SK-N-SH (cell line): ENCODE results near the gene SMARCD3. TPM values are rescaled to one million over a fixed set of nuclear protein-coding genes. Genes with fewer than 3 reads are reported as not detected.
A peak's percentile ranks its signal among the peaks of the same experiment; 100 is the strongest.

Experiments used
- CTCF ChIA-PET: fragments of 300-600, 350-600 bp; formaldehyde crosslinking; extraction: SDS; loops from one replicate; lab custom pipeline; 2021; lab: Yijun Ruan, JAX
- POLR2A ChIA-PET: fragments of 350-600 bp; sonication (Branson Sonifier 250); formaldehyde crosslinking; extraction: SDS; loops from one replicate; lab custom pipeline; 2020; ENCODE audit warnings: antibody characterized with exemption, inconsistent platforms; lab: Yijun Ruan, JAX
- DNase-seq: peaks from one replicate; pipeline ENCODE4 v3.0.0; 2012
- H2AFZ ChIP-seq: fragments of 200-600 bp; sonication (generic); 2 replicates; pipeline ENCODE4 v1.8.1; 2016; ENCODE audit warnings: antibody characterized with exemption, mild to moderate bottlenecking, low read depth
- H3F3A ChIP-seq: fragments of 200-600 bp; sonication (generic); replicated peaks from 2 replicates; pipeline ENCODE3; 2016; ENCODE audit warnings: antibody characterized with exemption, mild to moderate bottlenecking; ENCODE audit not compliant: insufficient read depth
- H3K27ac ChIP-seq, 2 experiments: fragments of 200-500 bp in 1 of 2; fragments of 200-600 bp in 1 of 2; sonication (Bioruptor generic) in 1 of 2; sonication (generic), shearing (Covaris generic) in 1 of 2; 2 replicates each; pipeline versions ENCODE4 v1.5.1 to v1.6.1; 2014 to 2016; ENCODE audit warnings: low read depth in 2 of 2, inconsistent platforms in 1 of 2, low read length in 1 of 2, mild to moderate bottlenecking in 1 of 2, mixed read lengths in 1 of 2
- H3K27me3 ChIP-seq: fragments of 200-600 bp; sonication (generic), shearing (Covaris generic); 2 replicates; pipeline ENCODE4 v1.6.1; 2016; ENCODE audit warnings: mixed run types; ENCODE audit not compliant: insufficient read depth
- H3K36me3 ChIP-seq, 2 experiments: fragments of 200-500 bp in 1 of 2; fragments of 200-600 bp in 1 of 2; sonication (Bioruptor generic) in 1 of 2; sonication (generic) in 1 of 2; replicated peaks in 1 of 2; 2 replicates each; pipeline versions ENCODE3 to v1.5.1; 2014 to 2016; ENCODE audit warnings: low read length in 1 of 2, mild to moderate bottlenecking in 1 of 2; ENCODE audit not compliant: insufficient read depth in 2 of 2, control insufficient read depth in 1 of 2
- H3K4me1 ChIP-seq, 2 experiments: fragments of 200-500 bp in 1 of 2; fragments of 200-600 bp in 1 of 2; sonication (Bioruptor generic) in 1 of 2; sonication (generic), shearing (Covaris generic) in 1 of 2; 2 replicates each; pipeline versions ENCODE4 v1.5.1 to v1.6.1; 2014 to 2016; ENCODE audit warnings: low read depth in 1 of 2, low read length in 1 of 2, mixed run types in 1 of 2; ENCODE audit not compliant: insufficient read depth in 2 of 2, control insufficient read depth in 1 of 2
- H3K4me2 ChIP-seq: fragments of 200-600 bp; sonication (generic), shearing (Covaris generic); 2 replicates; pipeline ENCODE4 v1.6.1; 2017; ENCODE audit warnings: mixed run types
- H3K4me3 ChIP-seq, 2 experiments: fragments of 200-500 bp in 1 of 2; fragments of 200-600 bp in 1 of 2; sonication (Bioruptor generic) in 1 of 2; sonication (generic), shearing (Covaris generic) in 1 of 2; 2 replicates each; pipeline versions ENCODE4 v1.5.1 to v1.8.1; 2014 to 2016; ENCODE audit warnings: low read depth in 2 of 2, inconsistent platforms in 1 of 2, low read length in 1 of 2, mild to moderate bottlenecking in 1 of 2, mixed read lengths in 1 of 2, moderate library complexity in 1 of 2
- H3K79me2 ChIP-seq: fragments of 200-600 bp; sonication (generic); 2 replicates; pipeline ENCODE4 v1.8.1; 2017; ENCODE audit warnings: mild to moderate bottlenecking; ENCODE audit not compliant: insufficient read depth
- H3K9ac ChIP-seq: fragments of 200-600 bp; sonication (generic); 2 replicates; pipeline ENCODE4 v1.6.1; 2017; ENCODE audit warnings: mixed run types
- H3K9me2 ChIP-seq: fragments of 200-600 bp; sonication (generic); 2 replicates; pipeline ENCODE4 v1.6.1; 2017; ENCODE audit warnings: mixed run types
- H3K9me3 ChIP-seq: fragments of 200-600 bp; sonication (generic); 2 replicates; pipeline ENCODE4 v1.6.1; 2017; ENCODE audit warnings: mixed run types, mild to moderate bottlenecking, moderate library complexity
- H4K20me1 ChIP-seq: fragments of 200-600 bp; sonication (generic); 2 replicates; pipeline ENCODE4 v1.6.1; 2017; ENCODE audit warnings: mild to moderate bottlenecking, mixed run types; ENCODE audit not compliant: insufficient read depth
- EP300 ChIP-seq, 2 experiments: IDR thresholded peaks; 2 replicates each; pipeline versions ENCODE4 v1.4.0 to v1.6.1; 2012; ENCODE audit warnings: borderline replicate concordance in 1 of 2, low read depth in 1 of 2, low read length in 1 of 2
- GABPA ChIP-seq: IDR thresholded peaks from 2 replicates; pipeline ENCODE4 v1.4.0; 2012; ENCODE audit warnings: low read depth, mild to moderate bottlenecking
- GATA2 ChIP-seq: sonication (generic); formaldehyde crosslinking; IDR thresholded peaks from 2 replicates; pipeline ENCODE4 v1.5.0; 2020; ENCODE audit warnings: mild to moderate bottlenecking, missing genetic modification reagents
- JUND ChIP-seq: IDR thresholded peaks from 2 replicates; pipeline ENCODE4 v1.4.0; 2012
- MEF2A ChIP-seq: IDR thresholded peaks from 2 replicates; pipeline ENCODE4 v1.4.0; 2012; ENCODE audit warnings: low read depth, borderline replicate concordance
- TAF1 ChIP-seq: IDR thresholded peaks from 2 replicates; pipeline ENCODE4 v1.6.1; 2012; ENCODE audit warnings: low read depth, mild to moderate bottlenecking, low read length, moderate library complexity, borderline replicate concordance
- YY1 ChIP-seq: IDR thresholded peaks from 2 replicates; pipeline ENCODE4 v1.4.0; 2012; ENCODE audit warnings: low read depth, mild to moderate bottlenecking
- WGBS: methylation state at CpG from one replicate; pipeline ENCODE4 v1.1.6; 2017; ENCODE audit warnings: low lambda C conversion rate; 5-methylcytosine and 5-hydroxymethylcytosine counted together
- polyA plus RNA-seq, 3 experiments: library from polyadenylated mRNA; depleted of rRNA; stranded (reverse); fragments of >200 nt; gene quantifications; 2 replicates each; pipeline ENCODE4 v1.2.3, GENCODE V29; 2012
- TF ChIP-seq, protein P1 (sequence below): IDR thresholded peaks from 2 replicates; pipeline ENCODE4 v1.4.0; 2012; ENCODE audit warnings: low read depth
- TF ChIP-seq, protein P2 (sequence below): fragments of 200-600 bp; sonication (generic); IDR thresholded peaks from 2 replicates; pipeline ENCODE4 v1.6.1; 2017; ENCODE audit warnings: antibody characterized with exemption, mild to moderate bottlenecking, moderate library complexity
- TF ChIP-seq, protein P3 (sequence below): IDR thresholded peaks from 2 replicates; pipeline ENCODE4 v1.4.0; 2012; ENCODE audit warnings: low read depth, borderline replicate concordance
- TF ChIP-seq, protein P4 (sequence below): IDR thresholded peaks from 2 replicates; pipeline ENCODE4 v1.6.1; 2012; ENCODE audit warnings: mild to moderate bottlenecking, low read depth, low read length, moderate library complexity

Gene SMARCD3
- polyA plus RNA-seq, 1 of the 3 experiments (the other 2 are of a cell fraction) = 62.8 TPM

DNA sequence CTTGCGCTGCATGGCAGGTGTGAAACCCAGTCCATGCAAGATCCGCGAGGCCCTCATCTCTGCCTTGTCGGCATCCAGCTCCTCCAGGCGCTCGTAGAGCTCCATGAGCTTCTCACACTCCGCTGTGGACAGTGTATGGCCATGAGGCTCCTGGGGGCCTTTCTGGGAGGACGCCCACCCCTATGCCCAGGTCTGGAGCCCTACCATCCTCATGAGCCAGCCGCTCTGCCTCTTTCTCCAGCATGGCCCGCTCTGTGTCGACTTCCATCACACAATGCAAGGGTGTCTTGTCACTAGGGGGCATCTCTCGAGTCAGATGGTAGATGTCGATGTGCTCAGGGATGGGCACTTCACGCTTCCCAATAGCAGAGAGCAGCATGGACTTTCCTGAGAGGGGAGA, 24.8 kb downstream of the SMARCD3 start:
- CTCF ChIA-PET = interaction anchor here (0.8 to 4.7 kb wide), 5 partner anchors 11 to 100 kb away, joined by 3 to 19 read pairs (median 6); no protein-coding TSS in a partner anchor
- Histone ChIP-seq H3K79me2 (peaks cover 29% of the 10 kb centered on the region), H3K27me3 (no peaks in the 10 kb centered on the region), H3K4me2 (no peak overlapping the region), H3K4me3 (no peak overlapping the region), H2AFZ (no peak overlapping the region), H3F3A (peaks cover 9% of the 10 kb centered on the region), H3K4me1 (peaks cover 10 to 19% of the 10 kb centered on the region in 2 experiments), H3K9me2 (no peaks in the 10 kb centered on the region), H3K9ac (no peak overlapping the region), H3K27ac (no peak overlapping the region), H3K9me3 (no peaks in the 10 kb centered on the region), H3K36me3 (peaks cover 56 to 57% of the 10 kb centered on the region in 2 experiments), H4K20me1 (no peaks in the 10 kb centered on the region)
- WGBS = 96% methylated on average over 14 of the region's 14 CpGs
- DNase-seq = no peak
- POLR2A ChIA-PET = interaction anchor here (1.2 kb wide), 1 partner anchor 11 kb away, joined by 3 read pairs; no protein-coding TSS in a partner anchor
- TF ChIP-seq, protein P1, sequence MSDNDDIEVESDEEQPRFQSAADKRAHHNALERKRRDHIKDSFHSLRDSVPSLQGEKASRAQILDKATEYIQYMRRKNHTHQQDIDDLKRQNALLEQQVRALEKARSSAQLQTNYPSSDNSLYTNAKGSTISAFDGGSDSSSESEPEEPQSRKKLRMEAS = no peak
- TF ChIP-seq, protein P2, sequence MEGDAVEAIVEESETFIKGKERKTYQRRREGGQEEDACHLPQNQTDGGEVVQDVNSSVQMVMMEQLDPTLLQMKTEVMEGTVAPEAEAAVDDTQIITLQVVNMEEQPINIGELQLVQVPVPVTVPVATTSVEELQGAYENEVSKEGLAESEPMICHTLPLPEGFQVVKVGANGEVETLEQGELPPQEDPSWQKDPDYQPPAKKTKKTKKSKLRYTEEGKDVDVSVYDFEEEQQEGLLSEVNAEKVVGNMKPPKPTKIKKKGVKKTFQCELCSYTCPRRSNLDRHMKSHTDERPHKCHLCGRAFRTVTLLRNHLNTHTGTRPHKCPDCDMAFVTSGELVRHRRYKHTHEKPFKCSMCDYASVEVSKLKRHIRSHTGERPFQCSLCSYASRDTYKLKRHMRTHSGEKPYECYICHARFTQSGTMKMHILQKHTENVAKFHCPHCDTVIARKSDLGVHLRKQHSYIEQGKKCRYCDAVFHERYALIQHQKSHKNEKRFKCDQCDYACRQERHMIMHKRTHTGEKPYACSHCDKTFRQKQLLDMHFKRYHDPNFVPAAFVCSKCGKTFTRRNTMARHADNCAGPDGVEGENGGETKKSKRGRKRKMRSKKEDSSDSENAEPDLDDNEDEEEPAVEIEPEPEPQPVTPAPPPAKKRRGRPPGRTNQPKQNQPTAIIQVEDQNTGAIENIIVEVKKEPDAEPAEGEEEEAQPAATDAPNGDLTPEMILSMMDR = peak; percentile 13; the same call in 1 of the 2 replicates
- no peak for TF ChIP-seq YY1

DNA sequence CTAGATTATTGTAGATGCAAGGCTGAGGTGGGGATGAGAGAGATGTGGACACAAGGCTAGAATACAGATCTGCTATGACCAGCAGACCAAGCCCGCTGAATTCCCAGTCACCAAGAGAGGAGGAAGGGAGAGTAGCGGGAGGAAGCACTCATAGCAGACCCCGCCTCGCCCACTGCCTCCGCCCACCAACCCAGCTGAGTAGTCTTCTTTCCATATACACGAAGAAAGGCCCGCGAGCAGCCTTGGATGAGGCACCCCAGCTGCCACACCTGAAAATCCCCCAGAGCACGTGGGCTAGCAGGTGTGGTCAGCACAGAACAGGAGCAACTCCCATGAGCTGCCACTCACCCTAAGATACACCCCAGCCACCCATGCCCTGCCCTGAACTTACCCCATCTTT, 30.3 kb downstream of the SMARCD3 start:
- H3K4me1 ChIP-seq = no peaks in the 10 kb centered on the region
- H3K9ac ChIP-seq = no peak overlapping the region
- H3K27ac ChIP-seq = no peak overlapping the region
- no peak for TF ChIP-seq EP300 (IDR thresholded peaks at IDR 0.05; ENCODE audit: borderline replicate concordance in 1 of 2, low read depth in 1 of 2, low read length in 1 of 2)
- TF ChIP-seq GATA2 = no peak
- TF ChIP-seq, all 33 proteins: peak for 0
- Histone ChIP-seq H3K9me3 (no peaks in the 10 kb centered on the region), H3K27me3 (no peaks in the 10 kb centered on the region), H3K9me2 (no peaks in the 10 kb centered on the region), H3K4me3 (no peak overlapping the region), H2AFZ (no peak overlapping the region), H3K79me2 (0 out of 2 replicates have a peak, but pooled peaks cover 3% of the 10 kb centered on the region), H3K4me2 (no peak overlapping the region), H4K20me1 (no peaks in the 10 kb centered on the region), H3F3A (no peaks in the 10 kb centered on the region), H3K36me3 (peaks cover 71 to 79% of the 10 kb centered on the region in 2 experiments)
- ChIA-PET CTCF (interaction anchor here (1.2 to 4.0 kb wide), 6 partner anchors 18 to 107 kb away, joined by 3 to 16 read pairs (median 4); no protein-coding TSS in a partner anchor), POLR2A (interaction anchor here (1.4 kb wide), 1 partner anchor 9 kb away, joined by 5 read pairs; the partner anchor contains the start of gene ABCF2)
- DNase-seq = no peak
- WGBS = 94% methylated on average over 9 of the region's 9 CpGs

DNA sequence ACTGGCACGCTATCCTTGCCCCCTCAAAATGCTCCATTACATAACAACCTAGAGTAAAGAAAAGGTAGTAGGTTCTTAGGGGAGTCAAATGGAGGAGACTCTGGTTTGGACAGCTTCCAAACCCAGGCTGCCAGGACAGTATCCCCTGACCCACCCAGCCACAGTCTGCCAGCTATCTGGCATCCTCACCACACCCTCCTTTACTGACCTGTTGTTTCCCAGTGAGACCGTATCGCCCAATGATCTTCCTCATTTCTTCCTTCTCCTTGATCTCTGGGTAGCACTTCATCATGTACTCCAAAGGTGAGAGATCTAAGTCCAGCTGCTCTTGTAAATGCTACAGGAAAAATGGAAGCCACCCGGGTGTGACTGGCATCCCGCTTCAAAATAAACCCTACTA, 33.1 kb downstream of the SMARCD3 start:
- 0 out of 2 replicates have a peak, but pooled peaks cover 9% of the 10 kb centered on the region for H4K20me1 ChIP-seq
- H3K79me2 ChIP-seq = no peaks in the 10 kb centered on the region
- no peaks in the 10 kb centered on the region for H3K4me1 ChIP-seq
- H2AFZ ChIP-seq = no peak overlapping the region
- H3K4me3 ChIP-seq = no peak overlapping the region
- no peak overlapping the region for H3K4me2 ChIP-seq
- no peak for DNase-seq
- ChIA-PET POLR2A (no interaction called here), CTCF (interaction anchor here (1.4 kb wide), 1 partner anchor 58 kb away, joined by 3 read pairs; no protein-coding TSS in a partner anchor)
- H3K9ac ChIP-seq = no peak overlapping the region
- no peaks in the 10 kb centered on the region for H3K9me2 ChIP-seq
- H3K36me3 ChIP-seq = peaks cover 54 to 66% of the 10 kb centered on the region in 2 experiments
- H3K27me3 ChIP-seq = no peaks in the 10 kb centered on the region
- H3K9me3 ChIP-seq = no peaks in the 10 kb centered on the region
- H3F3A ChIP-seq = no peaks in the 10 kb centered on the region
- no peak overlapping the region for H3K27ac ChIP-seq
- 95% methylated on average over 5 of the region's 5 CpGs for WGBS
- TF ChIP-seq MEF2A = no peak
- TF ChIP-seq, protein P3, sequence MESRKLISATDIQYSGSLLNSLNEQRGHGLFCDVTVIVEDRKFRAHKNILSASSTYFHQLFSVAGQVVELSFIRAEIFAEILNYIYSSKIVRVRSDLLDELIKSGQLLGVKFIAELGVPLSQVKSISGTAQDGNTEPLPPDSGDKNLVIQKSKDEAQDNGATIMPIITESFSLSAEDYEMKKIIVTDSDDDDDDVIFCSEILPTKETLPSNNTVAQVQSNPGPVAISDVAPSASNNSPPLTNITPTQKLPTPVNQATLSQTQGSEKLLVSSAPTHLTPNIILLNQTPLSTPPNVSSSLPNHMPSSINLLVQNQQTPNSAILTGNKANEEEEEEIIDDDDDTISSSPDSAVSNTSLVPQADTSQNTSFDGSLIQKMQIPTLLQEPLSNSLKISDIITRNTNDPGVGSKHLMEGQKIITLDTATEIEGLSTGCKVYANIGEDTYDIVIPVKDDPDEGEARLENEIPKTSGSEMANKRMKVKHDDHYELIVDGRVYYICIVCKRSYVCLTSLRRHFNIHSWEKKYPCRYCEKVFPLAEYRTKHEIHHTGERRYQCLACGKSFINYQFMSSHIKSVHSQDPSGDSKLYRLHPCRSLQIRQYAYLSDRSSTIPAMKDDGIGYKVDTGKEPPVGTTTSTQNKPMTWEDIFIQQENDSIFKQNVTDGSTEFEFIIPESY = no peak
- no peak for TF ChIP-seq GABPA
- TF ChIP-seq, protein P4, sequence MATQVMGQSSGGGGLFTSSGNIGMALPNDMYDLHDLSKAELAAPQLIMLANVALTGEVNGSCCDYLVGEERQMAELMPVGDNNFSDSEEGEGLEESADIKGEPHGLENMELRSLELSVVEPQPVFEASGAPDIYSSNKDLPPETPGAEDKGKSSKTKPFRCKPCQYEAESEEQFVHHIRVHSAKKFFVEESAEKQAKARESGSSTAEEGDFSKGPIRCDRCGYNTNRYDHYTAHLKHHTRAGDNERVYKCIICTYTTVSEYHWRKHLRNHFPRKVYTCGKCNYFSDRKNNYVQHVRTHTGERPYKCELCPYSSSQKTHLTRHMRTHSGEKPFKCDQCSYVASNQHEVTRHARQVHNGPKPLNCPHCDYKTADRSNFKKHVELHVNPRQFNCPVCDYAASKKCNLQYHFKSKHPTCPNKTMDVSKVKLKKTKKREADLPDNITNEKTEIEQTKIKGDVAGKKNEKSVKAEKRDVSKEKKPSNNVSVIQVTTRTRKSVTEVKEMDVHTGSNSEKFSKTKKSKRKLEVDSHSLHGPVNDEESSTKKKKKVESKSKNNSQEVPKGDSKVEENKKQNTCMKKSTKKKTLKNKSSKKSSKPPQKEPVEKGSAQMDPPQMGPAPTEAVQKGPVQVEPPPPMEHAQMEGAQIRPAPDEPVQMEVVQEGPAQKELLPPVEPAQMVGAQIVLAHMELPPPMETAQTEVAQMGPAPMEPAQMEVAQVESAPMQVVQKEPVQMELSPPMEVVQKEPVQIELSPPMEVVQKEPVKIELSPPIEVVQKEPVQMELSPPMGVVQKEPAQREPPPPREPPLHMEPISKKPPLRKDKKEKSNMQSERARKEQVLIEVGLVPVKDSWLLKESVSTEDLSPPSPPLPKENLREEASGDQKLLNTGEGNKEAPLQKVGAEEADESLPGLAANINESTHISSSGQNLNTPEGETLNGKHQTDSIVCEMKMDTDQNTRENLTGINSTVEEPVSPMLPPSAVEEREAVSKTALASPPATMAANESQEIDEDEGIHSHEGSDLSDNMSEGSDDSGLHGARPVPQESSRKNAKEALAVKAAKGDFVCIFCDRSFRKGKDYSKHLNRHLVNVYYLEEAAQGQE = no peak
- TF ChIP-seq JUND = no peak
- no peak for TF ChIP-seq TAF1
